ENCODE data around the gene CREB5. TPM values are rescaled to one million over a fixed set of nuclear protein-coding genes. Genes with fewer than 3 reads are reported as not detected.

CREB5 gene
- total RNA-seq, 1 donor from 2014 or later = 25.7 TPM

DNA sequence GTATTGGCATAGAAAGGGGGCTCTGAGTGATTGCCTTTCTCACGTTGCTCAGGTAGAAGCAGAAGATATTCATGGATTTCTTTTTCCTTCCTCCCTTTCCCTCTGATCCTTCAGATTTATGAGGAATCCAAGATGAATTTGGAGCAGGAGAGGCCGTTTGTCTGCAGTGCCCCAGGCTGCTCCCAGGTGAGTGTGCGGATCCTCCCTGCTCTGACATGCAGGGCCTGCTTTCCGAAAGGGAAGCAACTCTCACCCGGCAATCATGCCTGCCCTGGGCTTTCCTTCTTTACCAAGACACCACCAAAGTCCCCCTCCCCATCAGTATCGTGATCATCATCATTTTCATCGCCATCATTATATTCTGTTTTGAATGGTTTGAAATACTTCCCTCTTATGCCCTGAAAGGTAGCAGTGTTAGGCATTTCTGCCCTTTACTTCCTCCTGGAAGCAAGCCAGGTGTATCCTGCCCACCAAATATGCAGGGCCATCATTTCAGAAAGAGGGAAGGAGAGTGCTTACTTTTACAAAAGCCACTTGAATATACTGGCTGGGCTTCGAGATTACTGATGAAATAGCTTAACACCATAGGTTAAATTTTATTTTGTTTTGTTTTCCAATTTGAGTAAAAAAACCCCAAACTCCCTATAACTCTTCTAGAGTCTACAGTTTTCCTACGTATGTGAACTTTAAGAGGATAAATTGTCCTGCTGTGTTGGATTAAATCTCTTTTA is 75.9 kb downstream of the CREB5 start:
- TF ChIP-seq, protein P1, sequence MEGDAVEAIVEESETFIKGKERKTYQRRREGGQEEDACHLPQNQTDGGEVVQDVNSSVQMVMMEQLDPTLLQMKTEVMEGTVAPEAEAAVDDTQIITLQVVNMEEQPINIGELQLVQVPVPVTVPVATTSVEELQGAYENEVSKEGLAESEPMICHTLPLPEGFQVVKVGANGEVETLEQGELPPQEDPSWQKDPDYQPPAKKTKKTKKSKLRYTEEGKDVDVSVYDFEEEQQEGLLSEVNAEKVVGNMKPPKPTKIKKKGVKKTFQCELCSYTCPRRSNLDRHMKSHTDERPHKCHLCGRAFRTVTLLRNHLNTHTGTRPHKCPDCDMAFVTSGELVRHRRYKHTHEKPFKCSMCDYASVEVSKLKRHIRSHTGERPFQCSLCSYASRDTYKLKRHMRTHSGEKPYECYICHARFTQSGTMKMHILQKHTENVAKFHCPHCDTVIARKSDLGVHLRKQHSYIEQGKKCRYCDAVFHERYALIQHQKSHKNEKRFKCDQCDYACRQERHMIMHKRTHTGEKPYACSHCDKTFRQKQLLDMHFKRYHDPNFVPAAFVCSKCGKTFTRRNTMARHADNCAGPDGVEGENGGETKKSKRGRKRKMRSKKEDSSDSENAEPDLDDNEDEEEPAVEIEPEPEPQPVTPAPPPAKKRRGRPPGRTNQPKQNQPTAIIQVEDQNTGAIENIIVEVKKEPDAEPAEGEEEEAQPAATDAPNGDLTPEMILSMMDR (conservative IDR thresholded peaks at IDR 0.05; ENCODE audit: low read depth, low read length) = no peak
- no peak for DNase-seq (ENCODE audit: low read depth)
- H3K4me3 ChIP-seq (ENCODE audit: low read depth, low read length) = no peak overlapping the region

DNA sequence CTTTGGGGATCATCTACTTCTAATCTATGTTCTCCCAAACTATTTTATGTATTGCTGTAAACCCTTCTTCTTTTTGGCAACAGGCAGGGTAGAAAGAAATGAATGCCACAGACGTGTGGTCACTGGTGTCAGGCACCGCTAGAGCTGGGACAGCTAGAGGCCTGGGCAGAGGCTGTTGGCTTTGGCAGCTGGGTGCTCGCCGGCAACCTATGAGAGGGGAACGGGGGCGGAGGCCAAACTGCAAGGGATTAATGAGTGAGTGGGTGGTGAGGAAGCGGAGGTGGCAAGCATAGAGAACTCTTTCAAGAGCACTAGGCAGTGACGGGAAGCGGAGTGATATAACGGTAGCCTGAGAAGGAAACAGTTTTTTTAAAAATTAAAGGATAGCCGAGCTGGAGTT is 78.5 kb downstream of the CREB5 start:
- TF ChIP-seq, protein P1 (conservative IDR thresholded peaks at IDR 0.05; ENCODE audit: low read depth, low read length) = no peak
- DNase-seq (ENCODE audit: low read depth) = no peak

DNA sequence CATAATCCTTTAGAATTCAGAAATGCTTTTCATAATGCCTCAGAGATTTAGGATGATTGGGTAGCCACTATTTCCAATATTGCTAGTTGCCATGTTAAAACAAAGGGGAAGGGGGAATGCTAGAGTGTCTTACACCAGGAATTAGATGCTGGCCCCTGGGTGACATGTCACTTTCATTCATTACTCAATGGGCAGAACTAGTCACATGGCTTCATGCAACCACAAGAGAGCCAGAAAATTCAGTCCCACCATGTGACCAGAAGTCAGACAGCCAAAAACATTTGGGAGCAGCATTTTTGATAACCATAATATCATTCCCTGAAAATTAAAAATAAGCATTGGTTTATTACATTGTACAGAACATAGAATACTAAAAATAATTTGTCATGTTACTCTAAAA is 81.2 kb downstream of the CREB5 start:
- H3K4me3 ChIP-seq (ENCODE audit: low read depth, low read length) = no peak overlapping the region
- TF ChIP-seq, protein P1 (conservative IDR thresholded peaks at IDR 0.05; ENCODE audit: low read depth, low read length) = no peak
- DNase-seq (ENCODE audit: low read depth) = no peak

More for the DNA sequence above, 78.5 kb downstream of the CREB5 start:
- no peak overlapping the region for H3K4me3 ChIP-seq (ENCODE audit: low read depth, low read length)

DNA sequence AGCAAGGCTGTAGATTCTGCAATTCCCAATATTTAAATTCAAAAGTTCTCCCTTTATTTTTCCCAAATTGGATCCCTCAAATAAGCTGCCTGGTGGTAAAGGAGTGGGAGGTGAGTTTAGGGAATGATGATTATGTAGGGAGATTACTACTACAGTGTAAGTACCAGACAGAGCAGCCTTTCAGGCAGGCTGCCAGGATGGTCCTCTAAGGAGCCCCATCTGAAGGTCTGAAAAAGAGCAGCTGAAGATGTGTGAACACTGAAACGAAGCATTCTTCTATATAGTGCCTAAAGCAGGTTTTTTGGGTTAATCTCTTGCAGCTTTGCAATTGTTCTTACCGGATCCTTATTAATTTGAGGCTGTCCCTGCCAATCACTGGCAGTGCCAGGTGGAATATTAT is 84.7 kb downstream of the CREB5 start:
- no peak overlapping the region for H3K4me3 ChIP-seq (ENCODE audit: low read depth, low read length)
- TF ChIP-seq, protein P1 (conservative IDR thresholded peaks at IDR 0.05; ENCODE audit: low read depth, low read length) = no peak
- DNase-seq (ENCODE audit: low read depth) = no peak

DNA sequence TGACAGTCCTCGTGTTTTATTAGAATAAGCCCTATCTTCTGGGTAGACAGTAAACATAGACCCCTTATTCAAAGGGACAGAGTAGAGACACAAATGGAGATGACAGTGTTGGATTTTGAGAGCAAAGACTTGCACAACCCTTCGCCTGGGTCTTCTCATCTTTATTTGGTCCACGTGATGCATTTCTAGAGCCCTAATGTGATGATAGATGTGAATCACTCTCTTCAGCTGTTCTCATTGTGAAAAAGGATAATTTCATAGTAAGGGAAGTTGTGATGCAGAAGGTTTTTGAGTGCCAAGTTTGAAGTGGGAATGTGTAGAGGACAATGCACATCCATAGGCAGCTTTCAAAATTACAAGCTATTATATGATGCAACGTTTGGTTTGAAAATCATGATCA is 86.3 kb downstream of the CREB5 start:
- DNase-seq (ENCODE audit: low read depth) = no peak
- no peak overlapping the region for H3K4me3 ChIP-seq (ENCODE audit: low read depth, low read length)
- TF ChIP-seq, protein P1 (conservative IDR thresholded peaks at IDR 0.05; ENCODE audit: low read depth, low read length) = no peak

DNA sequence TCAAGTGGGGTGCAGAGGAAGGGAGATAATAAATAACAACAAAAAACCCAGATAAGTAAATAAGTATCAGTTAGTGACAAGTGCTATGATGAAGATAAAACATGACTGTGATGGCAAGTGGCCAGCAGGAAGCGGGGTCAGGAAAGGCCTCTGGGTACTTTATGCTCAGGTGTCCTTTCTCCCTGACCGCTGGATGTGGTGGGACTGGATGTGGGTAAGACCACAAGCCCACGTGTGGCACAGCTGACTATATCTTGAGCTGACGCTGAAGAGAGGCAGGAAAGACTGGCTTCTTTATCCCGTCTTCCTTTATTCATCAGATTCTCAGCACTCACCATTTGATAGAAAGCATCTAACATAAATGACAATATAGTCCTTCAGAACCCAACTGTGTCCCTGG is 87.8 kb downstream of the CREB5 start:
- DNase-seq (ENCODE audit: low read depth) = no peak
- TF ChIP-seq, protein P1 (conservative IDR thresholded peaks at IDR 0.05; ENCODE audit: low read depth, low read length) = no peak
- H3K4me3 ChIP-seq (ENCODE audit: low read depth, low read length) = no peak overlapping the region

DNA sequence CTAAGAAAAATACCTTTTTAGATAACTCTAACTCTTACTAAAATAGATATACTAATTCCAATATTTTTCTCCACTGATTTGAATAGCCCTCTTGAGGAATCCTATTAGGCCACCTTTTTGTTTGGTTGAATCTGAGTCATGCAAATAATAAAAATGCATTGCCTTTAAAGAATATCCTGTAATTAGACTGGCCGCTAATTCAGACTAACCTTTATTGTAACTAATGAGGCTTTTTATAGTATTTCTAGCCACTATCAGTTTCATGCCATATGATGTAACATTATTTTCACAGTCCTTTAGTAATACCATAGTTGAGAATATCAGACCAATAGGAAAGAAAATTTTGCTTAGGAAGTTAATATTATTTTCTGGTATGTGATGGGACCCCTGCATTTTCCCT is 90.1 kb downstream of the CREB5 start:
- no peak overlapping the region for H3K4me3 ChIP-seq (ENCODE audit: low read depth, low read length)
- TF ChIP-seq, protein P1 (conservative IDR thresholded peaks at IDR 0.05; ENCODE audit: low read depth, low read length) = no peak
- DNase-seq (ENCODE audit: low read depth) = no peak
